Endothelial cell of umbilical vein (primary cell): ENCODE data around the gene ARHGEF17. TPM values are rescaled to one million over a fixed set of nuclear protein-coding genes. Genes with fewer than 3 reads are reported as not detected.

Experiments
- BruUV-seq: library from RNA; stranded (reverse); fragments of 400-500 nt; replicated peaks from 2 replicates; lab custom pipeline; 2021; lab: Mats Ljungman, UMichigan
- CTCF ChIA-PET: fragments of 300-600, 350-600 bp; sonication (Branson Sonifier 250); formaldehyde crosslinking; loops from one replicate; lab custom pipeline; 2021; ENCODE audit warnings: antibody characterized with exemption, inconsistent platforms; lab: Charles Lee
- POLR2A ChIA-PET: fragments of 300-600, 350-600 bp; sonication (Branson Sonifier 250); formaldehyde crosslinking; loops from one replicate; lab custom pipeline; 2021; ENCODE audit warnings: antibody characterized with exemption, inconsistent platforms; lab: Charles Lee
- DNase-seq: peaks from one replicate; pipeline ENCODE4 v3.0.0-alpha.2; 2011; ENCODE audit warnings: low read depth, low spot score
- FAIRE-seq: peaks from 2 replicates; lab custom pipeline; 2011; peaks lifted over from hg19 to GRCh38; lab: Jason Lieb, UNC
- H2AFZ ChIP-seq: 2 replicates; pipeline ENCODE4 v1.6.0; 2012; ENCODE audit warnings: low read depth, low read length, control low read depth, inconsistent platforms
- H3K27ac ChIP-seq: 2 replicates; pipeline ENCODE4 v1.5.1; 2011; ENCODE audit warnings: low read depth, mild to moderate bottlenecking, control low read depth, low read length, moderate library complexity; ENCODE audit not compliant: insufficient read depth
- H3K27me3 ChIP-seq, 2 experiments: 2 replicates each; pipeline versions ENCODE4 v1.6.0 to v1.6.1; 2011; ENCODE audit warnings: low read length in 2 of 2, mixed read lengths in 1 of 2; ENCODE audit not compliant: control insufficient read depth in 2 of 2, insufficient read depth in 2 of 2
- H3K36me3 ChIP-seq, 2 experiments: 2 replicates in 1 of 2; 3 replicates in 1 of 2; pipeline ENCODE4 v1.5.1; 2011; ENCODE audit warnings: low read length in 2 of 2, mild to moderate bottlenecking in 1 of 2, moderate library complexity in 1 of 2; ENCODE audit not compliant: control insufficient read depth in 2 of 2, insufficient read depth in 2 of 2; ENCODE audit errors: extremely low read depth in 1 of 2
- H3K4me1 ChIP-seq: 3 replicates; pipeline ENCODE4 v1.5.1; 2011; ENCODE audit warnings: mild to moderate bottlenecking, low read length; ENCODE audit not compliant: control insufficient read depth, insufficient read depth; ENCODE audit errors: extremely low read depth
- H3K4me2 ChIP-seq: 2 replicates; pipeline ENCODE4 v1.6.1; 2011; ENCODE audit warnings: low read length, control low read depth, mixed read lengths; ENCODE audit not compliant: insufficient read depth
- H3K4me3 ChIP-seq, 3 experiments: fragments of 200-600 bp in 1 of 3; sonication (generic), shearing (Covaris generic) in 1 of 3; replicated peaks in 1 of 3; 2 replicates each; pipeline ENCODE4 v1.5.1; 2011 to 2016; ENCODE audit warnings: control low read depth in 3 of 3, low read length in 3 of 3, mild to moderate bottlenecking in 2 of 3, inconsistent platforms in 1 of 3, low read depth in 1 of 3, moderate library complexity in 1 of 3; ENCODE audit not compliant: insufficient read depth in 1 of 3
- H3K79me2 ChIP-seq: 2 replicates; pipeline ENCODE4 v1.6.0; 2012; ENCODE audit warnings: low read length, inconsistent platforms; ENCODE audit not compliant: control insufficient read depth, insufficient read depth
- H3K9ac ChIP-seq: replicated peaks from 2 replicates; pipeline ENCODE3; 2011; ENCODE audit warnings: low read length, control low read depth; ENCODE audit not compliant: insufficient read depth; ENCODE audit errors: extremely low read depth
- H3K9me1 ChIP-seq: replicated peaks from 3 replicates; pipeline ENCODE4 v1.6.0; 2011; ENCODE audit warnings: mild to moderate bottlenecking, low read length; ENCODE audit not compliant: control insufficient read depth, insufficient read depth; ENCODE audit errors: extremely low read depth
- H3K9me3 ChIP-seq: replicated peaks from 2 replicates; pipeline ENCODE4 v1.5.1; 2012; ENCODE audit warnings: low read length, inconsistent platforms; ENCODE audit not compliant: control insufficient read depth, insufficient read depth
- H4K20me1 ChIP-seq: replicated peaks from 2 replicates; pipeline ENCODE3; 2011; ENCODE audit warnings: mild to moderate bottlenecking, low read length; ENCODE audit not compliant: control insufficient read depth, insufficient read depth; ENCODE audit errors: extremely low read depth
- POLR2AphosphoS5 ChIP-seq: IDR thresholded peaks from 2 replicates; pipeline ENCODE4 v1.6.1; 2012; ENCODE audit warnings: low read depth, mild to moderate bottlenecking, control low read depth, low read length, moderate library complexity; ENCODE audit not compliant: insufficient read depth
- dilution Hi-C: fragments of 300-500 bp; cut with MboI; formaldehyde crosslinking; loops from one replicate; pipeline ENCODE4 v1.15.0; 2019; ENCODE audit warnings: low sequenced_read_pairs; ENCODE audit not compliant: extremely low pct_ligation_motif_present
- intact Hi-C: fragments of 100-400 bp; cut with micrococcal nuclease; formaldehyde crosslinking; loops from one replicate; pipeline ENCODE4 v1.10.0; 2022
- polyA plus RNA-seq, 4 experiments: library from polyadenylated mRNA; depleted of rRNA in 3 of 4; stranded (reverse) in 3 of 4; unstranded in 1 of 4; fragments of >200 nt; gene quantifications; 2 replicates each; pipeline versions ENCODE4 v1.2.1 to v1.2.3, GENCODE V29; 2011 to 2012; ENCODE audit warnings: missing spikeins in 1 of 4
- total RNA-seq: library from RNA; stranded (reverse); gene quantifications from 2 replicates; pipeline ENCODE4 v1.2.3, GENCODE V29; 2021
- TF ChIP-seq, protein P1 (sequence below), 2 donors: IDR thresholded peaks; 1 replicate in 1 of 2; 2 replicates in 1 of 2; pipeline ENCODE4 v1.5.1; 2011; ENCODE audit warnings: low read length in 2 of 2, mild to moderate bottlenecking in 2 of 2, moderate library complexity in 2 of 2, control low read depth in 1 of 2, inconsistent platforms in 1 of 2, low read depth in 1 of 2; ENCODE audit not compliant: insufficient read depth in 1 of 2; ENCODE audit errors: extremely low read depth in 1 of 2
- TF ChIP-seq, protein P2 (sequence below): IDR thresholded peaks from 2 replicates; pipeline ENCODE4 v1.6.1; 2011; ENCODE audit not compliant: insufficient read depth, insufficient read length

Gene ARHGEF17
- total and polyA plus RNA-seq, 2 donors (not counting 3 experiments of a cell fraction or from before 2014, with no cell fraction given): 74.9 to 89.9 TPM

DNA sequence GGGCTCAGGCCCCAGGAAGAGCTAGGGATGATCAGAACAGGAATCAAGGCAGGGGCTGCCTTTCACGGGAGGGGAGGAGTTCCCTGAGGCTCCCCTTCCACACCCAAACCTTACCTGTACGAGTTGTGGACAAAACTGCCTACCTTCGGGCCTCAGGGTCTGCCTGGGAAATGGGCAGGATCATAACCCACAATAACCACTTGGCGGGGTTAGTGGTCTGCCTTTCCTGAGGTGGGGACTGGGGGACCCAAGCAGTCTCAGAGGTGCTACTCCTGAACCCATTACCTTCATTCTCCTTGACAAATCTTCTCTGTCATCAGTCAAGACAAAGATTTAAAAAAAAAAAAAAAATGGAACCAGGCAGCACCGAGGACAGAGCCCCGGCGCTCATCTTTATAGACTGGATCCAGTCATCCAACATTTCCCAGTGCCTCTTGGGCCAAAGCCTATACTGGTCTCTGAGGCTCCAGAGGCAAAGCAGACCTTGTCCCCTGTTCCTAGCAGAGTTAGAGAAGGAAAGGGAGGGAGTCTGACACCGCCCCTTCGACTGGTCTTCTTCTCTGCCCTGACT lies 21.8 kb upstream of the ARHGEF17 start:
- Histone ChIP-seq H3K27ac (no peak overlapping the region), H3K79me2 (no peaks in the 10 kb centered on the region), H3K9ac (no peak overlapping the region), H4K20me1 (no peaks in the 10 kb centered on the region), H3K4me1 (peaks cover 17% of the 10 kb centered on the region), H3K9me1 (no peaks in the 10 kb centered on the region), H3K27me3 (no peaks in the 10 kb centered on the region), H2AFZ (no peak overlapping the region), H3K4me2 (no peak overlapping the region), H3K36me3 (no peaks in the 10 kb centered on the region), H3K9me3 (no peaks in the 10 kb centered on the region), H3K4me3 (no peak overlapping the region)
- TF ChIP-seq, protein P1, sequence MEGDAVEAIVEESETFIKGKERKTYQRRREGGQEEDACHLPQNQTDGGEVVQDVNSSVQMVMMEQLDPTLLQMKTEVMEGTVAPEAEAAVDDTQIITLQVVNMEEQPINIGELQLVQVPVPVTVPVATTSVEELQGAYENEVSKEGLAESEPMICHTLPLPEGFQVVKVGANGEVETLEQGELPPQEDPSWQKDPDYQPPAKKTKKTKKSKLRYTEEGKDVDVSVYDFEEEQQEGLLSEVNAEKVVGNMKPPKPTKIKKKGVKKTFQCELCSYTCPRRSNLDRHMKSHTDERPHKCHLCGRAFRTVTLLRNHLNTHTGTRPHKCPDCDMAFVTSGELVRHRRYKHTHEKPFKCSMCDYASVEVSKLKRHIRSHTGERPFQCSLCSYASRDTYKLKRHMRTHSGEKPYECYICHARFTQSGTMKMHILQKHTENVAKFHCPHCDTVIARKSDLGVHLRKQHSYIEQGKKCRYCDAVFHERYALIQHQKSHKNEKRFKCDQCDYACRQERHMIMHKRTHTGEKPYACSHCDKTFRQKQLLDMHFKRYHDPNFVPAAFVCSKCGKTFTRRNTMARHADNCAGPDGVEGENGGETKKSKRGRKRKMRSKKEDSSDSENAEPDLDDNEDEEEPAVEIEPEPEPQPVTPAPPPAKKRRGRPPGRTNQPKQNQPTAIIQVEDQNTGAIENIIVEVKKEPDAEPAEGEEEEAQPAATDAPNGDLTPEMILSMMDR (IDR thresholded peaks at IDR 0.05; ENCODE audit: extremely low read depth in 1 of 2, insufficient read depth in 1 of 2, low read depth in 1 of 2, low read length in 2 of 2): peak in 1 of 2 donors; percentile 4
- TF ChIP-seq, protein P2, sequence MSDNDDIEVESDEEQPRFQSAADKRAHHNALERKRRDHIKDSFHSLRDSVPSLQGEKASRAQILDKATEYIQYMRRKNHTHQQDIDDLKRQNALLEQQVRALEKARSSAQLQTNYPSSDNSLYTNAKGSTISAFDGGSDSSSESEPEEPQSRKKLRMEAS: no peak
- no peak for TF ChIP-seq POLR2AphosphoS5
- dilution Hi-C loops: no loop called here
- ChIA-PET CTCF (interaction anchor here (0.8 to 7.5 kb wide), 5 partner anchors 20 to 561 kb away, joined by 3 to 110 read pairs (median 4); no protein-coding TSS in a partner anchor), POLR2A (no interaction called here)
- intact Hi-C loops: no loop called here
- DNase-seq: no peak
- peak; percentile 53 for FAIRE-seq
- no TSS peak for BruUV-seq
